ENCODE measurements around the gene CREBBP.

CREBBP gene

DNA sequence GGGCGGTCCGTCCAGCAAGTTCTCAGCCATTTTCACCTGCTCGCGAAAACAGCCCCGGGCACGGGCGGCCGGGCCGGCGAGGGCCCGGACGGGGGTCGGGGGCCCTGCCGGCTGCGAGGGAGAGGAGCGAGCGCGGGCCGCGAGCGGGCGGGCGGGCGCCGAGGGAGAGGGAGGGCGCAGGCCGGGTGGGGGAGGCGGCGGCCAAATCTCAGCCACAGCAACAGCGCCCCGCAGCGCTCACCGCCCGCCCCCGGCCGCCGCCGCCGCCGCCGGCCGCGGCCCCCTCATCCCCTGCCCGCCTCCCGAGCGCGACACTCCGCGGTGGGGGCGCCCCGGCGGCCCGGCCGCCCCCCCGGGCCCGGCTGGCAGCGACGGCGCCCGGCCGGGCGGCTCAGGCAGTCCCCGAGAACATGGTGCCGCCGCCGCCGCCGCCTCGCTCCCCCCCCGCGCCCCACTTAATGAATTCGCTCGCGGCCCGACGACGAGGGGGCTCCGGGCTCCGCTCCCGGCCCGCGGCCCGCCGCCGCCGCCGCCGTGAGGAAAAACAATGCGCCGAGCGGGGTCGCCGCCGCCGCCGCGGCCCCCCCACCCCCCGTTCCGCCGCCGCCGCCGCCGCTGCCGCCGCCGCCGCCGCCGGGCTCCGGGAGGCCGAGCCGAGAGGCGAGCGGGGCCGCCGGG is 487 bp downstream of the CREBBP start:
- peak; percentile 89 for DNase-seq (ENCODE audit: low read depth, low spot score)

GRCh38 chr16:3879258-3879886 is 1.1 kb downstream of the CREBBP start:
- DNase-seq (ENCODE audit: low read depth, low spot score): peak; percentile 42

- peak; percentile 41 for DNase-seq (ENCODE audit: low read depth, low spot score)
Measured at GRCh38 chr16:3878610-3879009, 1.9 kb downstream of the CREBBP start.

- DNase-seq (ENCODE audit: low read depth, low spot score): peak; percentile 37
Measured at GRCh38 chr16:3876695-3877094, 3.8 kb downstream of the CREBBP start.

- no peak for DNase-seq (ENCODE audit: low read depth, low spot score)
Measured at GRCh38 chr16:3876160-3876559, 4.4 kb downstream of the CREBBP start.

DNA sequence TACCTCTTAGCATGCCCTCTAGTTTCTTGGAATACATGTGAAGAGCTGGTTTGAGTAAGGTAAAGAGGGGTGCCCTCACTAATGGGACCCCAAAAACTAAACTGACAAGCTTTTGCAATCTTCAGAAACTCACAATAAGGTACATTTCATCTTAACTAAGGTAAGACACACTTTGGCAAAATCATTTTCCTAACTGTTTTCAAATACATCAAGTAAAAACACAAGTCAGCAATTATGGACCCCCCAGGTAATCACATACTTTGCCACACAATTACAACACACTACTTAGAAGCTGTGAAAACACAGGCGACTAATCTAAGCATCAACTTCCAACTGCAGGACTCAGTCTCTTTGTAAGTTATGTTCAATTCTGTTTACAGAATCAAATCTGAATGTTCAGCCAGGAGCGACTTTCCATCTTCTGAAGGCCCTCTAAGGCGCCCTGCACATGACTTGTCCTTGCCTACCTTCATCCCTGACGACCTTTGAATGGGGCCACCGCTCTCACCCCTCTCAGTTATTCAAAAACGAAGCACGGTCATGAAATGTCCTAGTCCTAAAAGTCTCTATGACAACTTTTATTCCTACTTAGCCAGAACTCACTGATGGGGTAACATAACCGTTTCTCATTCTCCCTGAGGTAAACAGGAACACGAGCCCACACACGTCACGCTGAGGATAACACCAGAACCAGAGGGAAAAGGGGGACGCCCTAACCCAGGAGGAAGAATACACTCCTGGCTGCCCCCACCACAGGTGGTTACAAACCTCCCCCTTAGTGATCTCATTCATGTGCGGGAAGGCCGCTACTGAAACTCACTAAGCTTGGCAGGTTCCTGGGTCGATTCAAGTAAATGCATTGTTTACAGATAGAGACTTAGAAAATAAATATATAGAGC is 5.5 kb downstream of the CREBBP start:
- no peak for DNase-seq (ENCODE audit: low read depth, low spot score)

- DNase-seq (ENCODE audit: low read depth, low spot score): no peak
Measured at GRCh38 chr16:3874242-3874641, 6.3 kb downstream of the CREBBP start.

DNA sequence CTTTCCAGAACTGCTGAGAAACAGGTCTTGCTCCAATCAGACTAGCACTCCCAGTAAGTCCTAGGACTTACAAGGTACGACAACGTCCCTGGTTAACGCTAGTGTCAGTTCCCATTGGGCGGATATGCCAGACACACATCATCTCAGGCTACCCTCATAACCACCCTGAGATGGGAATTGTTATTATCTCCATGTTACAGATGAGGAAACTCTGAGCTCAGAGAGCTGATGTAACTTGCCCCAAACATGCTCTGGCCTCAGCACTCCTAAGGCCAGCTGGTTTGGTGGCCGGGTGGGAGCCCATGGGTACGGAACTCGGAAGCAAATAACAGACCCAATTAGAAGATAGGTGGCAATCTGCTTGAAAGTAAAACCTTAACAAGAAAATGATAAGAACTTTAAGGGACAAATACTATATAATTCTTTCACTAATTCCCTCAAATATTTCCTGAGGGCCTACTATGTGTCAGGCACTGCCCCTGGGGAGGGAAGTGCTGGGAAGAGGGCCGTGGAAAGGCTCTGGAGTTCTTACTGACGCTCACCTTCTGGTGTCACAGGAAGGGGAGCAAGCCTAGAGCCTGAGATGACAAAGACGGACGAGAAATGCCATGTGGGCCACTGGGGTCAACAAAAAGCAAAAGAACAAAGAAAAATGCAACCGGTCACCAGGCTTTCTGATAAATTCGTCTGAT is 6.9 kb downstream of the CREBBP start:
- DNase-seq (ENCODE audit: low read depth, low spot score): no peak

GRCh38 chr16:3872216-3872895 is 8.2 kb downstream of the CREBBP start:
- DNase-seq (ENCODE audit: low read depth, low spot score): no peak

GRCh38 chr16:3868967-3869366 is 11.5 kb downstream of the CREBBP start:
- no peak for DNase-seq (ENCODE audit: low read depth, low spot score)

GRCh38 chr16:3868556-3868955 is 12.0 kb downstream of the CREBBP start:
- no peak for DNase-seq (ENCODE audit: low read depth, low spot score)

GRCh38 chr16:3866703-3867431 is 13.6 kb downstream of the CREBBP start:
- no peak for DNase-seq (ENCODE audit: low read depth, low spot score)

DNA sequence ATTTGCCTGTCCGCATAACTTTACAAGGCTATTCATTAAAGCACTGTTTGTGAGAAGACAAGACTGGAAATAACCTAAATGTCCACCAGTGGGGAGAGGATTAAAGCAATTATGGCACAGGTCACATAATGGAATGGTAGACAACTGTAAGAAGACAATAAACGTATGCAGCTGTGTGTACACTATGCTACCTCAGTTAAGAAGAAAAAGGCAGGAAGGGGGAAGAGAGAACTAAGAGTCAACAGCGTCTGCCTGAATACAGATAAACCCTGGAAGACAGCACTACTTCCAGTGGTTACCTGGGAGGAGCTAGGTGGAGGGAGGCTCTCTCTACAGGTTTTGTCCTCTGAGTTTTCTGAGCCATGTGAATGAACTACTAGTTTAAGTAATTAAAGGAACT is 15.3 kb downstream of the CREBBP start:
- no peak for DNase-seq (ENCODE audit: low read depth, low spot score)

GRCh38 chr16:3864562-3864961 is 16.0 kb downstream of the CREBBP start:
- no peak for DNase-seq (ENCODE audit: low read depth, low spot score)

- no peak for DNase-seq (ENCODE audit: low read depth, low spot score)
Measured at GRCh38 chr16:3863587-3863986, 16.9 kb downstream of the CREBBP start.

DNA sequence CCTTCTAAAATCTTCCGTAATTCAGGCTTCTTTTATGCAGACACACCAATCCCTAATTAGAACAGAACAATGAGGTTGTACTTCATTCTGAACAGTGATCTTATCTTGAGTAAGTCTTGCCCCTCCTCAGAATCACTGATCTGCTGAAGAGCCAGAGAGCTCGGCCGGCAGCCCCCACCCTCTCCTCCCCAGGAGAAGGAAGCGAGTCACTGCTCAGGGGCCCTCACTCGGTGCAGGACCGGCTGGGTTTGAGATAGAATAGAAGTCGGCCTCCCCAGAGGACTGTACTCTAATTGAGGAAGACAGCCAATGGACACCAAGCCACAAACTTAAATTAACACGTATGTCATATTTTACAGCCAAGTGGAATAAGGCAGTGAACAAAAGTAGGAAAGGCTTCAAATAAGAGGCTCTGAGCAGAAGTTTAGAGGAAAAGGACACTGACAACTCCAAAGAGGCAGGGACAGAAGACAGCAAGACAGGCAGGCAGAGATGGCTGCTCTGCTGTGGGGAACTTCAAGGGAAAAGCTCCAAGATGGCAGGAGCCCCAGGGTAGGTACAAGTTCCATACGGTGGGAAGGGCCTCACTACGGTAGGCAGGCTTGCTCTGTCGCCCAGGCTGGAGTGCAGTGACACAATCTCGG is 18.6 kb downstream of the CREBBP start:
- DNase-seq (ENCODE audit: low read depth, low spot score): no peak

GRCh38 chr16:3859889-3860288 is 20.6 kb downstream of the CREBBP start:
- DNase-seq (ENCODE audit: low read depth, low spot score): no peak

- no peak for DNase-seq (ENCODE audit: low read depth, low spot score)
Measured at GRCh38 chr16:3858801-3859200, 21.7 kb downstream of the CREBBP start.

- no peak for DNase-seq (ENCODE audit: low read depth, low spot score)
Measured at GRCh38 chr16:3857189-3858043, 23.1 kb downstream of the CREBBP start.

All from astrocyte of the hippocampus (primary cell).